ENCODE results near the gene RNF186. TPM values are rescaled to one million over a fixed set of nuclear protein-coding genes. Genes with fewer than 3 reads are reported as not detected.

Gene RNF186
- total RNA-seq, 4 donors from 2014 or later, result 10.5 to 174 (median 63.2) TPM

- H3K27me3 ChIP-seq, result no peaks in the 10 kb centered on the region
- 69 to 100% methylated on average over 2 of the region's 2 CpGs for WGBS, 2 donors (ENCODE audit: low coverage in 1 of 2)
- intact Hi-C loops (cut with DNase I; ENCODE audit: low total_unique reads) (no loop called here), in situ Hi-C loops (cut with MboI; ENCODE audit: low pct_ligation_motif_present in 1 of 4, low pct_unique_long_range_greater_than_20kb in 1 of 4, low sequenced_read_pairs in 3 of 4) (no loop called here)
- DNase-seq, result no peak
- H3K4me1 ChIP-seq, result no peaks in the 10 kb centered on the region
- no peaks in the 10 kb centered on the region for H3K9me3 ChIP-seq
- no peaks in the 10 kb centered on the region for H3K36me3 ChIP-seq
- H3K4me3 ChIP-seq, result no peak overlapping the region
- H3K27ac ChIP-seq, result no peak overlapping the region
- TF ChIP-seq EP300 (IDR thresholded peaks at IDR 0.05; ENCODE audit: low read depth) (no peak), POLR2A (IDR thresholded peaks at IDR 0.05) (no peak), POLR2AphosphoS5 (IDR thresholded peaks at IDR 0.05) (no peak), CTCF (IDR thresholded peaks at IDR 0.05) (no peak)
These were observed 22.8 kb upstream of the RNF186 start for GRCh38 chr1:19837866-19838265.

DNA sequence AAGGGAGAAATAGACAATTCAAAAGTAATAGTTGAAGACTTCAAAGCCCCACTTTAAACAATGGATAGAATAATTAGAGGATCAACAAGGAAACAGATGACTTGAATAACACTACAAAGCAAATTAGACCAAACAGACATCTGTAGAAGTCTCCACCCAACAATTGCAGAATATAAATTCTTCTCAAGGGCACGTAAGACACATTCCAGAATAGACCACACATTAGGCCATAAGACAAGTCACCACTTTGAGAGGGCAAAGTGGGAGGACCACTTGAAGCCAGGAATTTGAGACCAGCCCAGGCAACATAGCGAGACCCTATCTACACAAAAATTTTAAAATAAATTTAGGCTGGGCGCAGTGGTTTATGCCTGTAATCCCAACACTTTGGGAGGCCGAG is 20.5 kb upstream of the RNF186 start:
- TF ChIP-seq POLR2A (IDR thresholded peaks at IDR 0.05) (no peak), POLR2AphosphoS5 (IDR thresholded peaks at IDR 0.05) (no peak), CTCF (IDR thresholded peaks at IDR 0.05) (no peak), EP300 (IDR thresholded peaks at IDR 0.05; ENCODE audit: low read depth) (no peak)
- Histone ChIP-seq H3K9me3 (no peaks in the 10 kb centered on the region), H3K36me3 (no peaks in the 10 kb centered on the region), H3K4me1 (no peaks in the 10 kb centered on the region), H3K27me3 (peaks cover 4% of the 10 kb centered on the region), H3K27ac (no peak overlapping the region), H3K4me3 (no peak overlapping the region)
- 25 to 79% methylated on average over 1 to 4 of the region's 4 CpGs for WGBS, 2 donors (ENCODE audit: low coverage in 1 of 2)
- no peak for DNase-seq
- intact Hi-C loops (cut with DNase I; ENCODE audit: low total_unique reads), result no loop called here
- in situ Hi-C loops (cut with MboI; ENCODE audit: low pct_ligation_motif_present in 1 of 4, low pct_unique_long_range_greater_than_20kb in 1 of 4, low sequenced_read_pairs in 3 of 4), result no loop called here

- intact Hi-C loops (cut with DNase I; ENCODE audit: low total_unique reads), result no loop called here
- in situ Hi-C loops (cut with MboI; ENCODE audit: low pct_ligation_motif_present in 1 of 4, low pct_unique_long_range_greater_than_20kb in 1 of 4, low sequenced_read_pairs in 3 of 4), result no loop called here
- Histone ChIP-seq H3K27me3 (peaks cover 4% of the 10 kb centered on the region), H3K9me3 (no peaks in the 10 kb centered on the region), H3K4me3 (no peak overlapping the region), H3K4me1 (no peaks in the 10 kb centered on the region), H3K36me3 (no peaks in the 10 kb centered on the region), H3K27ac (no peak overlapping the region)
- 86 to 91% methylated on average over 2 to 3 of the region's 3 CpGs for WGBS, 2 donors (ENCODE audit: low coverage in 1 of 2)
- DNase-seq, result no peak
- TF ChIP-seq POLR2A (IDR thresholded peaks at IDR 0.05), result no peak
These were observed 16.4 kb upstream of the RNF186 start for GRCh38 chr1:19831441-19831840.

DNA sequence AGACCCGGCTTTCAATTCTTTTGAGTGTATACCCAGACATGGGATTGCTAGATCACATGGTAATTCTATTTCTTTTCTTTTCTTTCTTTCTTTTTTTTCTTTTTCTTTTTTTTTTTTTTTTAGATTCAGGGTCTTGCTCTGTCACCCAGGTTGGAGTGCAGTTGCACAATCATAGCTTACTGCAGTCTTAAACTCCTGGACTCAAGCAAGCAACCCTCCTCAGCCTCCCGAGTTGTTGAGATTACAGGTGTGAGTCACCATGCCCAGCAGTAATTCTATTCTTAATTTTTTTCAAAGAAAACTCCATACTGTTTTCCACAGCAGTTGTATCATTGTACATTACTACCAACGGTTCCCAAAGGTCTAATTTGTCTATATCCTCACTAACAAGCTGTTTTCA is 13.5 kb upstream of the RNF186 start:
- Histone ChIP-seq H3K4me3 (no peak overlapping the region), H3K27me3 (peaks cover 4% of the 10 kb centered on the region), H3K4me1 (no peaks in the 10 kb centered on the region), H3K27ac (no peak overlapping the region), H3K36me3 (no peaks in the 10 kb centered on the region), H3K9me3 (no peaks in the 10 kb centered on the region)
- 74% methylated on average over 3 of the region's 3 CpGs; no CpG with 5 or more reads in 1 of the 2 donors for WGBS, 2 donors (ENCODE audit: low coverage in 1 of 2)
- no peak for DNase-seq
- in situ Hi-C loops (cut with MboI; ENCODE audit: low pct_ligation_motif_present in 1 of 4, low pct_unique_long_range_greater_than_20kb in 1 of 4, low sequenced_read_pairs in 3 of 4), result no loop called here
- TF ChIP-seq CTCF (IDR thresholded peaks at IDR 0.05) (no peak), POLR2A (IDR thresholded peaks at IDR 0.05) (no peak), EP300 (IDR thresholded peaks at IDR 0.05; ENCODE audit: low read depth) (no peak), POLR2AphosphoS5 (IDR thresholded peaks at IDR 0.05) (no peak)
- intact Hi-C loops (cut with DNase I; ENCODE audit: low total_unique reads), result no loop called here

GRCh38 chr1:19825298-19825697 is 10.2 kb upstream of the RNF186 start:
- Histone ChIP-seq H3K36me3 (no peaks in the 10 kb centered on the region), H3K27ac (no peak overlapping the region), H3K4me3 (no peak overlapping the region), H3K27me3 (no peaks in the 10 kb centered on the region), H3K9me3 (no peaks in the 10 kb centered on the region), H3K4me1 (no peaks in the 10 kb centered on the region)
- no peak for DNase-seq
- intact Hi-C loops (cut with DNase I; ENCODE audit: low total_unique reads) (no loop called here), in situ Hi-C loops (cut with MboI; ENCODE audit: low pct_ligation_motif_present in 1 of 4, low pct_unique_long_range_greater_than_20kb in 1 of 4, low sequenced_read_pairs in 3 of 4) (no loop called here)
- WGBS, 2 donors (ENCODE audit: low coverage in 1 of 2), result 39 to 85% methylated on average over 2 to 6 of the region's 6 CpGs
- TF ChIP-seq EP300 (IDR thresholded peaks at IDR 0.05; ENCODE audit: low read depth), result no peak
- TF ChIP-seq POLR2A (IDR thresholded peaks at IDR 0.05), result no peak
- TF ChIP-seq CTCF (IDR thresholded peaks at IDR 0.05), result no peak
- no peak for TF ChIP-seq POLR2AphosphoS5 (IDR thresholded peaks at IDR 0.05)

Measured in transverse colon (tissue), 4 donors.